Stimulated activated CD4-positive, alpha-beta T cell treated with anti-CD3 and anti-CD28 coated beads, Interleukin-4, amount 100 ng/mL, for 4 hours (primary cell): ENCODE data around the gene STEAP1.
A peak's percentile ranks its signal among the peaks of the same experiment; 100 is the strongest.
"Not testable (repeated sequence)": the region's sequence is repeated elsewhere in the genome, so short reads cannot be mapped to it uniquely, and the experiment has no call there.

ENCODE experiments used
- DNase-seq, 2 experiments: peaks; one replicate each; pipeline ENCODE4 v3.0.0-alpha.2; 2020

Gene STEAP1

GRCh38 chr7:90175667-90176066, 21.4 kb downstream of the STEAP1 start:
- DNase-seq = no peak

DNA sequence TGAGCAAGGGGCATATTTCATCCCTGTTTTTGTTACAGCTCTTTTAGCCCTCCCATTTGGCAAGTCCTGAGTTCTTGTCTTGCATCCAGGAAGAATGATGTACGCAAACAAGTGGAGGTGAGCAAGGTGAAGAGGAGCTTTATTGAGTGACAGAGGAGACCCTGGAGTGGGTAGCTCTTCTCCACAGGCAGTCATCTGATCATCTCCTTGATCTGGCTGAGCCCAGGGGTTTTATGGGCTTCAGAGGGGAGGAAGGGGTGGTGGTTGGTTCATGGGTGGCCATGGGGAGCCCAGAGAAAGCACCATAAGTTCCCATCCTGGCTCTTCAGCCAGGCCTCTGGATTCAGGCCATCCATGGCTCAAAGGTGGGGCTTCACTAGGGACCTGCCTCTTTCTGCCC, 21.9 kb downstream of the STEAP1 start:
- DNase-seq = no peak

GRCh38 chr7:90178166-90178565, 23.9 kb downstream of the STEAP1 start:
- no peak for DNase-seq

DNA sequence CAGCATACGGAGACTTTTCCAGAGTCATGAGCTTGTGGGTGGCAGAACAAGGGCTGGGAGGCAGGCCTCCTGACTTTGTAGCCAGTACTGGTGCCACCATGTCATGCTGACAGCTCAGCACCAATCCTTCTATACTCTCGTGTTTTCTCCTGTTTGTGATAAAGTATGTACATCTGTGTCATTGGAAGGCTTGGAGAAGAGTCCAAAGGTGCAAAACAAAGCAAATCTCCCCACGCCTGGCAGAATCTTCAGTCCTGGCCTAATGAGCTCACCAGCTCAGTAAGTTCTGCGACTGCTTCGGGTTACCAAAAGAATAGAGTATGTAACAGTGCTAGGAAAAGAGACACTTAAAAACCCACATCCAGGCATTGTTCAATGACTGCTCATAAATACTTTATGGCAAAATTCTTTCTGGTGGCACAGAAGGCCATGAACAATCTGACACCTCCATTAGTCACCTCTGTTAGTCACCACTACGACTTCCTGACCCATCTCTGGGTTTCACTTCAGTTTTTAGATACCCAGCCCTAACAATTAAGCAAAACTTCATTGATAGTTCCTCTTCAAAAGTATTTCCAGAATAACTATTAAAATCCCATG, 24.5 kb downstream of the STEAP1 start:
- no peak for DNase-seq

- no peak for DNase-seq
Observed at GRCh38 chr7:90180011-90180585, 25.8 kb downstream of the STEAP1 start.

GRCh38 chr7:90180649-90181048, 26.4 kb downstream of the STEAP1 start:
- no peak for DNase-seq

- no peak for DNase-seq
Observed at GRCh38 chr7:90181485-90181884, 27.2 kb downstream of the STEAP1 start.

DNA sequence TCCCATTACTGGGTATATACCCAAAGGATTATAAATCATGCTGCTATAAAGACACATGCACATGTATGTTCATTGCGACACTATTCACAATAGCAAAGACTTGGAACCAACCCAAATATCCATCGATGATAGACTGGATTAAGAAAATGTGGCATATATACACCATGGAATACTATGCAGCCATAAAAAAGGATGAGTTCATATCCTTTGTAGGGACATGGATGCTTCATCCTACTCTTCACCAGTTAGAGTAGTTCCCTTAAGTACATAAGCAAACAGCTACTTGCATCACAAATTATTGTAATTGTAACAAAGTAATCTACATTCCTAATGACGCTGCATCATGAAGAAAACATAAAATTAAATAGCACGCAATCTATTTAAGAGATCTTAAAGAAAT, 32.0 kb downstream of the STEAP1 start:
- not testable (repeated sequence) for DNase-seq

DNA sequence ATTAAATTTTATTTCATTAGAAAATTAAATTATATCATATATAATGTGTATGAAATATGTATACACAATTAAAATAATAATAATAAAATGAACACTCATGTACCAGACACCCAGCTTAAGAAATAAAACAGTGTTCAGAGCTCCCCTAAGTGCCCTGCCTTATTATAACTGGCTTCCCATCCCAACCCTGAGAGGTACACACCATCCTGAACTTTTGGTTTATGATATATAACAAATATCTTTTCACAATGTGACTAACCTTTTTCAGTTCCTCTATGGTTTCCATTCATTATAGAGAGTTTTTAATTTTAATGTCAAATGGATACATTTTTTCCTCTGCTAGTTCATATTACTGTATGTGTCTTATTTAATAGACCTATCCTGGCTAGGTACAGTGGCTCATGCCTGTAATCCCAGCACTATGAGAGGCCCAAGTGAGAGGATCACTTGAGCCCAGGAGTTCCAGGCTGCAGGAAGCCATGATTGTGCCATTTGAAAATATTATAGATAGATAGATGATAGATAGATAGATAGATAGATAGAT, 33.3 kb downstream of the STEAP1 start:
- DNase-seq = no peak

GRCh38 chr7:90188281-90188680, 34.0 kb downstream of the STEAP1 start:
- DNase-seq = no peak

DNA sequence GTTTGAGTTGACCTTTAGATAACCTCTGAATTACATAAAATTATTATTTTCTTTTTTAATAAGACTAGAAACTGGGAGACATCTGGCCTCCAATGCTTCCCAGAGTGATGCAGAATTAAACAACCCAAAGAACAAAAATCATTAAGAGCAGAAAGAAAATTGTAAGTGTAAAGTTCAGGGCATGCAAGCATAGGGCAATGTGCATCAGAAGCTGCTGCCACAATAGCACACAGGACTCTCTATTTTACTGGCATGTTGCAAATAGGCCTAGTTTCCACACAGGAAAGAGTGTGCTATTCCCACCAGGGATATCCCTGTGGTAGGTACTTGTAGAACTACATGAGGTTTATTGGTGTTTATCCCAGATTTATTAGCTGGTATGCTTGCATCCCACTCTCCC, 36.7 kb downstream of the STEAP1 start:
- DNase-seq = no peak

DNA sequence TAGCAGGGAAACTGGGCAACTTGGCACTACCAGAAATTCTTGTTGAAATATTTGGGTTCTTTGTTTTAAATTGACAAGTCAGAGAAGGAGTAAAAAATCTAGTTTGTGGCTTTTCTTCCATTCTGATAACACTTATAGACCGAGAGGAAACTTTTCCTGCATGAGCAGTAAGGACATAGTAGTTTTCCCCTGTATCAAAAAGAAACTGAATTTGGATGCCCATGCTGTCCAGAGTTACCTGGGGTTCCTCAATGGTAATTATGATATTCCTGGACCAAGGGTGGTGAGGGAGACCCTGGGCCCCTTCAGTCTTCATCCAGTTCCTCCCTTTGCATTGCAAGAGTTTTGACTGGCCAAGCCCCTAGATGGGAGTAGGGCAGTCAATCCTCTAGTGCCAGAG, 37.4 kb downstream of the STEAP1 start:
- no peak for DNase-seq

- no peak for DNase-seq
Observed at GRCh38 chr7:90192876-90193750, 38.8 kb downstream of the STEAP1 start.

DNA sequence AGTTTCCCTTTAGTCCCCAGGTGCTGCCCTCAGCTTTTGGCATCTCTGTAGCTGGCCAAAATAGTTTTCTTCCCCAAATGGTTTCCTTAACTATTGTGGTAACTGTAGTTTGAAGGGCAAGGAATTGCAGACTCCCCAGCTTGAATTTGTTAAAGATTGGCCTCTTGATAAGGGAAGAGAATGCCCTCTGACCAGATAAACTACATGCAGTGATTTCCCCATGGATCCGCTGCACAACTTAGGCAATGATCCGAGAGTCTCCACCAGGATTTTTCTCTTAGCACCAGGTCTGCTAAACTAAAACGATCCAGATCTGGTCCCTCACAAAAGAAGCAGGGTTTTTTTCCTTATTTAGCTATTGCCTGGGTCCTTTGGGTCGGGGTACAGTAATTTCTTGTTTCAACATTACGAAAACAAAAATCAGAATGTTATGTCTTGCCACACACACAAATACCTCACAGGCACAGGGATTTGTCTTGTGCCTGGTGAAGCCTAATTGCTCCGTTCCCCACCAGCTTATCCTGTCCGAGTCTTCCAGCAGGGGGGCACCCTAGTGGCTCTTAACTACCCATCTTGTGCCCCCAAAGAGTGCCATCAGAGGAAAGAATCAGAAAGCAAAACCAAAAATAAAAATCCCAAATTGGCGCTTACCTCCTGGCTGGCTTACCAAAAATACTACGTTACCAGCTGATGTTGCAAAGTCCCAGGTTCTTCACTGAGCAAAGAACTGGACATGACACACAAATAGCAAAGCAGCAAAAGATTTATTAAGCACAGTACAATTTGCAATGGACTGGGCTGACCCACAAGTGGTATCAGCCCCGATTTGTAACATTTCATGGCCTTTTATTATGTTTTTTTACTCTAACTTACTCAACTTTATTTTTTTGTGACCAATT, 40.9 kb downstream of the STEAP1 start:
- DNase-seq = no peak

DNA sequence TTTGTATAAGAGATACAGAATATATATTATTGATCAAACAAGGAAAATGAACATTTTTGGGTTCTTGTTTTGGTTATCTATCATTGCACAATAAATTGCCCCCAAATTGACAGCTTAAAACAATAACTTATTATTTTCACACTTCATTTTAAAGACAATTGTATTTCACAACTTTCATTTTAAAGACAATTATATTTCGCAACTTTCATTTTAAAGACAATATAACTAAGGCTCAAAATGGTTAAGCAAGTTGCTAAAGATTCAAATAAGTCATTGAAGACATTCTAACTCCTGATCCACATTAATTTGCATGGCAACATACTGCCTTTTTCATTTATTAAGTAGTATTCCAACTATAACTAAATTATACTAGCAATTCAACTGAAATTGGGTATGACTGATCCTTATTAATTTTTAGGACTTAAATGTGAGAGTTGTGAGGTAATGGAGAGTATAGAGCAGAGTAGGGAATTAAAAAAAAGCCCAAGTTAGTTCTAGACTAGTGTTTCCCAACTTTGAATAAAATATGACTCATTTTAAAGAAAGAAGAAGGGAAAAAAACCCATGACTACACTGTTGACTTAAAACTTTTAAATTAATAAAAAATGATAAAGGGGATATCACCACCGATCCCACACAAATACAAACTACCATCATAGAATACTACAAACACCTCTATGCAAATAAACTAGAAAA, 47.4 kb downstream of the STEAP1 start:
- no peak for DNase-seq

GRCh38 chr7:90207956-90208355, 53.7 kb downstream of the STEAP1 start:
- no peak for DNase-seq

DNA sequence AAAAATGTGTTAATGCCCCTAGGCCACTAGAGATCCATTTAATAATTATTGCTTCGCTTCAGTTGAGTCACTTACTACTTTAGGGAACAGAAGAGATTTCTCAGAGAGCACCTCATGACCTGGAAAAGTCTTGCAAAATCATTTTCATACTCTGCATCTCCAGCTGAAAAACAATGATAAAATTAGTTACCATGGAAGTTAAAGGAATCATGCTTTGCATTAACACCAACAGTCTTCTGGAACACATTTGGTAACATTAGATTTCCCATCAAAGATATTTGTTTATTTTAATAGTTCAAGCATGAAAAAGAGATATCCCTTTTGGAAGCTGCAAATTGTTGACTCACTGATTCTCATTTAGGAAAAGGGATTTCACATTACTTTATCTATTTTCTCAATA, 55.5 kb downstream of the STEAP1 start:
- DNase-seq = no peak

DNA sequence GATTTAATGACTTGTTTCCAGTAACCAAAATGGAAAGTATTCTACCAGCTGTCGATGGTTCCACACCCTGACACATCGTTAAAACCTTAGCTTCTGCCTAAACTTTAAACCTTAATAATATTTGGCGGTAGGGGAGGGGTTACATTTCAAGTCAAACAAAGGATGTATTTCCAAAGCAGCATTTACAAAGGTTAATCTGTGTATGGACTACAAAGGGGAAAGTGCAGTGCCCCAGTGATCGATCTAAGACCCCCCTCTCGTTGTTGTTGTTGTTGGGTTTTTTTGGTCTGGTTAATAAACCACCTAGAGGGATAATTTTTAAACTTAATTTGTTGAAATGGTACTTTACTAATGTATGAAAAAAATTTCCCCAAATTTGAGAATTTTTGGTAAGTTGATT, 56.2 kb downstream of the STEAP1 start:
- no peak for DNase-seq

DNA sequence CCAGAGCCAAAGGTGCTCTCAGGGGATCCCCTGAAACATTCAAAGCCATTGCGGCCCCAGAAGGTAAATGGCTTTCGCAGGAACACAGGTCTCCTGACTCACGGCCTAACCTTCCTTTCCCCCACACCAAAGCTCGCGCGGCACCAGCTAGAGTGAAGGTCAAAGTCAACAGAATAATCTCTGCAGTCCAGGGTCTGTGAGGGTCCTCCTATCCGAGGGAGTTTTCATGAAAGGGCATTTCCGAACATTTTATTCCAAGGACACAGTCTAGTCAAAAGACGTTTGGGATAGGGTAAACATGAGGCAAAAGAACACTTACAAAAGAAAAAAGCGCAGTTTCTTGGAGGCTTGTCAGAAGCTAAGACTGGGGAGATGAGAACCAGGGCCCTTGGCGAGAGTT, 56.7 kb downstream of the STEAP1 start:
- DNase-seq = no peak

DNA sequence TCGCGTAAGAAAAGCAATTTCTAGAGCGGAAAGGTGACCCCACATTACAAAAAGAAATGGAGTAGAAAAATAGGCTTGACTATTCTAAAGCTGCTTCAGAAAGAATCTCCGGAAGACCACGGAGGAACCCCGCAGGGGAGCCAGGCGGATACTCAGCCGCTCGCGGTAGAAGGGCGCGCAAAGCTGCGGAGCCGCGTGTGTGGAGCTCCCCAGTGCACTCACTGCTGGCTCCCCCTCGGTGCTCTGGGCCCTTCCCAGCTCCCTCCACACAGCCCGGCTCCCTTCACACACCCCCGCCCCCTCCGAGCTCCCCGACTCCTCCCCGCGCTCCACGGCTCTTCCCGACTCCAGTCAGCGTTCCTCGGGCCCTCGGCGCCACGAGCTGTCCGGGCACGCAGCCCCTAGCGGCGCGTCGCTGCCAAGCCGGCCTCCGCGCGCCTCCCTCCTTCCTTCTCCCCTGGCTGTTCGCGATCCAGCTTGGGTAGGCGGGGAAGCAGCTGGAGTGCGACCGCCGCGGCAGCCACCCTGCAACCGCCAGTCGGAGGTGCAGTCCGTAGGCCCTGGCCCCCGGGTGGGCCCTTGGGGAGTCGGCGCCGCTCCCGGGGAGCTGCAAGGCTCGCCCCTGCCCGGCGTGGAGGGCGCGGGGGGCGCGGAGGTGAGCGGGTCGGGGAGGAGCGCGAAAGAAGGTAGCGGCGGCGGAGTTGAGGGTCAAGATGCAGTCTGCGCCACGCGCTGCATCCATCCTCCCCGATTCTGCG, 57.3 kb downstream of the STEAP1 start, which contains the start of gene STEAP2:
TSS of gene STEAP2 (plus strand) at position 350 of the 758 bp plus-strand sequence. CDS start 13,343 bp downstream, outside the sequence.
- DNase-seq = peak in 1 of 2 experiments; percentile 20

DNA sequence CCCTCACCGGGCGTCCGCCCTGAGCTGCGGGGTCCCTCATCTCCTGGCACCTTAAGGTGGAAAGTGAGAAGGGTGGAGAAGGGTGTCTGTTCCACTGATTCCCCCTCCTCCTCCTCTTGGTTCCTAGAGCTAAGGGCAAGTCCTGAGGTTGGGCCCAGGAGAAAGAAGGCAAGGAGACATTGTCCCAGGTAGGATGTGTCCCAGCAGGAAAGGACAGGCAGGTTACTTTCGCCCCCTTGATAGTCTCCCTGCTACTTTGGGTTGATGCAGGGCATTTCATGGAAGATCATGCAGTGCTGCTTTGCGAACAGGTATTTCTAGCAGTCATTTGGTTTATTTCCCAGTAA, 57.9 kb downstream of the STEAP1 start:
- no peak for DNase-seq
